Chondrocyte (in vitro differentiated cells): ENCODE measurements around the gene WDR19. TPM values are rescaled to one million over a fixed set of nuclear protein-coding genes. Genes with fewer than 3 reads are reported as not detected.
"Not testable (repeated sequence)": the region's sequence is repeated elsewhere in the genome, so short reads cannot be mapped to it uniquely, and the experiment has no call there.

Source experiments
- DNase-seq: peaks from one replicate; pipeline ENCODE4 v3.0.0; 2021; ENCODE audit warnings: mixed read lengths, low spot score
- H3K27ac Mint-ChIP-seq: one replicate; pipeline ENCODE4 v1.8.0; 2021; ENCODE audit warnings: mild to moderate bottlenecking, moderate library complexity, mixed read lengths; ENCODE audit not compliant: unreplicated experiment
- H3K27me3 Mint-ChIP-seq: 2 replicates; pipeline ENCODE4 v1.8.0; 2021; ENCODE audit warnings: low read depth, mixed read lengths
- H3K36me3 Mint-ChIP-seq: 2 replicates; pipeline ENCODE4 v1.8.0; 2021; ENCODE audit warnings: low read depth, mixed read lengths
- H3K4me1 Mint-ChIP-seq: 2 replicates; pipeline ENCODE4 v1.8.0; 2021; ENCODE audit warnings: low read depth, mild to moderate bottlenecking, mixed read lengths
- H3K4me3 Mint-ChIP-seq: one replicate; pipeline ENCODE4 v1.8.0; 2021; ENCODE audit warnings: mild to moderate bottlenecking, moderate library complexity, mixed read lengths; ENCODE audit not compliant: unreplicated experiment
- H3K9me3 Mint-ChIP-seq: 2 replicates; pipeline ENCODE4 v1.8.0; 2021; ENCODE audit warnings: low read depth, mixed read lengths
- CTCF ChIP-seq: fragments of 200-600 bp; sonication (generic); IDR thresholded peaks from 2 replicates; pipeline ENCODE4 v1.5.0; 2021; ENCODE audit warnings: antibody characterized with exemption, mild to moderate bottlenecking, moderate library complexity
- long read RNA-seq: library from polyadenylated mRNA; stranded (forward); transcript quantifications from one replicate; pipeline ENCODE4 v2.0.0, GENCODE V29; 2021
- total RNA-seq: library from RNA; stranded (reverse); gene quantifications from 3 replicates; pipeline ENCODE4 v1.2.1, GENCODE V29; 2021

The WDR19 gene
- 23.0 to 33.2 TPM (median 31.0 TPM) in 3 replicates for total RNA-seq
- long read RNA-seq, full-length matches to known transcripts, result 9 of 14 reads
- long read RNA-seq, partial matches to known transcripts, result 1 of 14 reads
- long read RNA-seq, other reads (novel, unspliced or antisense), result 4 of 14 reads

DNA sequence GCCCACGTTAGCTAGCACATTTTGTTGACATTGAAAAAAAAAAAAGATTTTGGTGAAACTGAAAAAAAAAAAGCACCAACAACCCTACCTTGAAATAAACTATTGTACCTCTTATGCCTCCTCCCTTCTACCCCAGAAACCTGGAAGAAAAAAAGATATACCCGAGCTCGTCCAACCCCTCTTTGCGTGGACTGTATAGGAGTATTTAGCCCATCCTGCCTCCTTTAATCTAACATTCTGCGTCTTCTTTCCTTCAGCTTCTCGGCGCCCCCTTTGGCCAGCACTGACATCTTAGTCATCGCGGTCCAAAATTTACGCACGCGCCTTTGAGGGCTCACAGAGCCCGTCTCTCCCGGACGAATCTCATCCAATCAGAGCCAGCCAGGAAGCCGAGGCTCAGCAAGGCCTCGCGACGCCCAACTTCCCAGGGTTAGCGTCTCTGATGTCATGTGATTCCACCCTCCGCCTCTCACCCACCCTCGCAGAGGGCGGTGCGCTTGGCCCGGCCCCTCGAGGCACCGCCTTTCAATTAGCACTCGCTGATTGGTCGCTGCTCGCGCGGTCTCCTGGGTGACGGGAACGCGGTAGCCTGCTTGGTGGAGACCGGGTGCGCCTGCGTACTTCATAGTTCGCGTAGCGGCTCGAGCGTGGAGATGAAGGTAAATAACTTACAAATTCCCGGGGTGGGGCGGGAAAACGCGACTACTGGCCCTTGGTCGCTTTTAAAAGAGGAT, at the start of gene WDR19:
Gene WDR19 (plus strand): TSS at position 625 of the 734 bp plus-strand sequence. CDS start 29 bp downstream, at position 654.
- H3K27me3 Mint-ChIP-seq, result no peaks in the 10 kb centered on the region
- peak within 1 kb of the TSS; percentile 41 for H3K27ac Mint-ChIP-seq
- no peak within 1 kb of the TSS for H3K4me3 Mint-ChIP-seq
- TF ChIP-seq CTCF, result peak; percentile 78
- H3K36me3 Mint-ChIP-seq, result no peaks in the 10 kb centered on the region
- no peaks in the 10 kb centered on the region for H3K9me3 Mint-ChIP-seq
- H3K4me1 Mint-ChIP-seq, result peaks cover 10% of the 10 kb centered on the region
- peak; percentile 100 for DNase-seq

GRCh38 chr4:39133623-39134022, 48.7 kb upstream of the WDR19 start:
- Mint-ChIP-seq H3K36me3 (no peaks in the 10 kb centered on the region), H3K4me1 (peaks cover 21% of the 10 kb centered on the region)

DNA sequence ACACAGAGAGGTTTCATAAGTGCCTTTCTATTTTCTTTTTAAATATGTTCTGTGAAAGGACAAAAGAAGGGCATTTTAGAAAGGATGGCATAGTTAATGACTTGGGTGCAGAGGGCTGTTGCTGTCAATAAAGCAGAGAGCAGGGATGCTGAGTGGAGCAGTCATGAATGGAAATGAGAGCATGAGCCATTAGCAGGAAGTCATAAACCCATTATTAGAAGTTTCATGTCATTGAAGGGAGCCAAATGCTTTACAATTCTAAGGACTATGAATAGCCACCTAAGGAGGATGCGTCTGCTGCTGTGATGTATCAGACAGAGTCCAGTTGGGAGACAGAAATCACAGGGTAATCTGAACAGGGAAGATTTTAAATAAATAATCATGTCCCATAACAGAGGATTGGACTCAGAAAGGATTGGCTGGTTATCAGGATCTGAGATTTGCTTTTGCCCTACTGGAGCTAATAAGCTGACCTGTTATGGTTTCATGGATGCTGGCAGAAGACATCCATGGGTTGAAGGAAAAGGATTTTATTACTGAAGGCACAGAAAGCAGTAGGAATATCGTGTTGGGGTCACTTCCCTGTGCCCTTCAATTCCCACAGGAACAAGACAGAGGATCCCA, 47.5 kb upstream of the WDR19 start:
- no peaks in the 10 kb centered on the region for H3K27me3 Mint-ChIP-seq
- H3K4me3 Mint-ChIP-seq, result no peak overlapping the region
- peaks cover 1% of the 10 kb centered on the region for H3K9me3 Mint-ChIP-seq
- TF ChIP-seq CTCF, result no peak
- no peak for DNase-seq
- peak overlapping the region; percentile 22 for H3K27ac Mint-ChIP-seq
- peaks cover 21% of the 10 kb centered on the region for H3K4me1 Mint-ChIP-seq
- no peaks in the 10 kb centered on the region for H3K36me3 Mint-ChIP-seq

More at GRCh38 chr4:39133623-39134022, 48.7 kb upstream of the WDR19 start:
- DNase-seq, result no peak
- no peak for TF ChIP-seq CTCF
- H3K9me3 Mint-ChIP-seq, result peaks cover 3% of the 10 kb centered on the region
- H3K27ac Mint-ChIP-seq, result no peak overlapping the region
- H3K27me3 Mint-ChIP-seq, result no peaks in the 10 kb centered on the region
- no peak overlapping the region for H3K4me3 Mint-ChIP-seq

GRCh38 chr4:39138227-39138626, 44.1 kb upstream of the WDR19 start:
- H3K27ac Mint-ChIP-seq, H3K27me3 Mint-ChIP-seq, H3K36me3 Mint-ChIP-seq, DNase-seq, H3K9me3 Mint-ChIP-seq, H3K4me3 Mint-ChIP-seq: not testable (repeated sequence)
- peaks cover 11% of the 10 kb centered on the region for H3K4me1 Mint-ChIP-seq

GRCh38 chr4:39146211-39146610, 36.1 kb upstream of the WDR19 start:
- no peaks in the 10 kb centered on the region for H3K9me3 Mint-ChIP-seq
- H3K4me1 Mint-ChIP-seq, result peaks cover 4% of the 10 kb centered on the region
- no peaks in the 10 kb centered on the region for H3K36me3 Mint-ChIP-seq
- no peak overlapping the region for H3K27ac Mint-ChIP-seq
- no peak for DNase-seq
- H3K27me3 Mint-ChIP-seq, result no peaks in the 10 kb centered on the region
- no peak for TF ChIP-seq CTCF
- no peak overlapping the region for H3K4me3 Mint-ChIP-seq
